ENCODE results near the gene ERP27. TPM values are rescaled to one million over a fixed set of nuclear protein-coding genes. Genes with fewer than 3 reads are reported as not detected.

Gene ERP27
- polyA plus RNA-seq, 1 of the 3 experiments (the other 2 are of a cell fraction) = 0.64 TPM

GRCh38 chr12:14982562-14982961 is 44.2 kb upstream of the ERP27 start:
- Histone ChIP-seq H3K79me2 (ENCODE audit: insufficient read depth) (no peaks in the 10 kb centered on the region), H3K9me3 (0 out of 2 replicates have a peak, but pooled peaks cover 2% of the 10 kb centered on the region), H3K4me3 (ENCODE audit: low read depth in 2 of 2, low read length in 1 of 2) (no peak overlapping the region), H3K4me1 (ENCODE audit: control insufficient read depth in 1 of 2, insufficient read depth in 2 of 2, low read depth in 1 of 2, low read length in 1 of 2) (no peaks in the 10 kb centered on the region), H4K20me1 (ENCODE audit: insufficient read depth) (no peaks in the 10 kb centered on the region), H3K9me2 (no peaks in the 10 kb centered on the region), H2AFZ (ENCODE audit: low read depth) (no peak overlapping the region), H3K9ac (no peak overlapping the region), H3K36me3 (replicated peaks in 1 of 2; ENCODE audit: control insufficient read depth in 1 of 2, insufficient read depth in 2 of 2, low read length in 1 of 2) (no peaks in the 10 kb centered on the region), H3K27me3 (ENCODE audit: insufficient read depth) (no peaks in the 10 kb centered on the region), H3F3A (replicated peaks; ENCODE audit: insufficient read depth) (no peaks in the 10 kb centered on the region), H3K27ac (ENCODE audit: low read depth in 2 of 2, low read length in 1 of 2) (no peak overlapping the region), H3K4me2 (no peak overlapping the region)
- POLR2A ChIA-PET = no interaction called here
- DNase-seq = no peak
- WGBS (ENCODE audit: low lambda C conversion rate) = 38% methylated on average over 1 of the region's 1 CpG
- TF ChIP-seq ZBTB33 (IDR thresholded peaks at IDR 0.05; ENCODE audit: borderline replicate concordance, low read depth) = no peak
- no peak for TF ChIP-seq RFX5 (IDR thresholded peaks at IDR 0.05; ENCODE audit: low read length)
- CTCF ChIA-PET = interaction anchor here (1.1 kb wide), 1 partner anchor 239 kb away, joined by 4 read pairs; the partner anchor contains the start of gene RERG

GRCh38 chr12:14981049-14981448 is 42.7 kb upstream of the ERP27 start:
- ChIA-PET POLR2A (no interaction called here), CTCF (no interaction called here)
- Histone ChIP-seq H3K9me2 (no peaks in the 10 kb centered on the region), H4K20me1 (ENCODE audit: insufficient read depth) (no peaks in the 10 kb centered on the region), H3K4me2 (no peak overlapping the region), H3K27ac (ENCODE audit: low read depth in 2 of 2, low read length in 1 of 2) (no peak overlapping the region), H3K4me3 (ENCODE audit: low read depth in 2 of 2, low read length in 1 of 2) (no peak overlapping the region), H3F3A (replicated peaks; ENCODE audit: insufficient read depth) (no peaks in the 10 kb centered on the region), H3K9me3 (no peaks in the 10 kb centered on the region), H3K27me3 (ENCODE audit: insufficient read depth) (no peaks in the 10 kb centered on the region), H3K36me3 (replicated peaks in 1 of 2; ENCODE audit: control insufficient read depth in 1 of 2, insufficient read depth in 2 of 2, low read length in 1 of 2) (no peaks in the 10 kb centered on the region), H3K79me2 (ENCODE audit: insufficient read depth) (no peaks in the 10 kb centered on the region), H3K4me1 (ENCODE audit: control insufficient read depth in 1 of 2, insufficient read depth in 2 of 2, low read depth in 1 of 2, low read length in 1 of 2) (no peaks in the 10 kb centered on the region), H2AFZ (ENCODE audit: low read depth) (no peak overlapping the region), H3K9ac (no peak overlapping the region)
- no peak for TF ChIP-seq TEAD4 (IDR thresholded peaks at IDR 0.05; ENCODE audit: borderline replicate concordance, insufficient read depth)
- TF ChIP-seq RAD21 (IDR thresholded peaks at IDR 0.05; ENCODE audit: low read length) = no peak
- DNase-seq = no peak
- WGBS (ENCODE audit: low lambda C conversion rate) = 75% methylated on average over 2 of the region's 2 CpGs

- CTCF ChIA-PET = no interaction called here
- no peak for DNase-seq
- Histone ChIP-seq H3K36me3 (replicated peaks in 1 of 2; ENCODE audit: control insufficient read depth in 1 of 2, insufficient read depth in 2 of 2, low read length in 1 of 2) (no peaks in the 10 kb centered on the region), H3K9me3 (no peaks in the 10 kb centered on the region), H3F3A (replicated peaks; ENCODE audit: insufficient read depth) (no peaks in the 10 kb centered on the region), H3K27me3 (ENCODE audit: insufficient read depth) (no peaks in the 10 kb centered on the region), H3K27ac (ENCODE audit: low read depth in 2 of 2, low read length in 1 of 2) (no peak overlapping the region), H3K4me3 (ENCODE audit: low read depth in 2 of 2, low read length in 1 of 2) (no peak overlapping the region), H3K4me1 (ENCODE audit: control insufficient read depth in 1 of 2, insufficient read depth in 2 of 2, low read depth in 1 of 2, low read length in 1 of 2) (no peaks in the 10 kb centered on the region), H3K79me2 (ENCODE audit: insufficient read depth) (no peaks in the 10 kb centered on the region), H3K9me2 (no peaks in the 10 kb centered on the region), H3K9ac (no peak overlapping the region), H2AFZ (ENCODE audit: low read depth) (no peak overlapping the region), H4K20me1 (ENCODE audit: insufficient read depth) (no peaks in the 10 kb centered on the region), H3K4me2 (no peak overlapping the region)
- TF ChIP-seq FOXJ3 (CRISPR knock-in tag; IDR thresholded peaks at IDR 0.05) (no peak), REST (IDR thresholded peaks at IDR 0.05; ENCODE audit: low read depth, low read length) (no peak), PBX3 (IDR thresholded peaks at IDR 0.05) (no peak), CHD2 (IDR thresholded peaks at IDR 0.05; ENCODE audit: low read length, partially characterized antibody) (no peak), ELF1 (IDR thresholded peaks at IDR 0.05) (no peak), YY1 (IDR thresholded peaks at IDR 0.05; ENCODE audit: low read depth) (no peak), SMC3 (IDR thresholded peaks at IDR 0.05; ENCODE audit: low read depth, low read length) (no peak), RFX5 (IDR thresholded peaks at IDR 0.05; ENCODE audit: low read length) (no peak), MAX (IDR thresholded peaks at IDR 0.05; ENCODE audit: low read depth) (no peak)
- POLR2A ChIA-PET = no interaction called here
Measured at GRCh38 chr12:14979468-14979867, 41.1 kb upstream of the ERP27 start.
